ENCODE data around the gene CSF2RB. TPM values are rescaled to one million over a fixed set of nuclear protein-coding genes. Genes with fewer than 3 reads are reported as not detected.

CSF2RB gene
- total and polyA plus RNA-seq, 10 of the 15 experiments (the other 5 are each of a cell fraction or from before 2014, with no cell fraction given), result 0.82 to 12.5 (median 5.4) TPM

DNA sequence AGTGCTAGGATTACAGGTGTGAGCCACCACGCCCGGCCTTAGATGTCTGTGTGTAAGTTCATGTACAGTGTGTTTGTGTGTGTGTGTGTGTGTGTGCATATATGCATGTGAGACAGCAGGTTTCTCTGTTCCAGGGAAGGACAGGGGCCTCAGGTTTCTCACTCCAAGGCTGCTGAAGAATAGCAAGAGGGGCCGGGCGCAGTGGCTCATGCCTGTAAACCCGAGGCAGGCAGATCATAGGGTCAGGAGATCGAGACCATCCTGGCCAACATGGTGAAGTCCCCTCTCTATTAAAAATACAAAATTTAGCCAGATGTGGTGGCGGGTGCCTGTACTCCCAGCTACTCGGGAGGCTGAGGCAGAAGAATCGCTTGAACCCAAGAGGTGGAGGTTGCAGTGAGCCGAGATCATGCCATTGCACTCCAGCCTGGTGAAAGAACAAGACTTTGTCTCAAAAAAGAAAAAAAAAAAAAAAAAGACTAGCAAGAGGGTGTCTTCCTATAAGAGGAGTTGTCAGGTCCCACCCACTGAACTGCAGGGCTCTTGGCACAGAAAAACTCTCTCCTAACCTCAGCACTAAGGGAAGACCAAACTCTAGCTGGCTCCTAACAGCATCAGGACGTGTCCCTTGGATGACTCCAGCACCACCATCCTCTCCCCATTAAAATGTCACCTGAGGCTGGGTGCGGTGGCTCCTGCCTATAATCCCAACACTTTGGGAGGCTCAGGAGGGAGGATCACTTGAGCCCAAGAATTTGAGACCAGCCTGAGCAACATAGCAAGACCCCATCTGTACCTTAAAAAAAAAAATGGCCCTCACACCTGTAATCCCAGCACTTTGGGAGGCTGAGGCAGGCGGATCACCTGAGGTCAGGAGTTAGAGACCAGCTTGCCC, 65.8 kb downstream of the CSF2RB start (continued):
- TF ChIP-seq, protein P1, sequence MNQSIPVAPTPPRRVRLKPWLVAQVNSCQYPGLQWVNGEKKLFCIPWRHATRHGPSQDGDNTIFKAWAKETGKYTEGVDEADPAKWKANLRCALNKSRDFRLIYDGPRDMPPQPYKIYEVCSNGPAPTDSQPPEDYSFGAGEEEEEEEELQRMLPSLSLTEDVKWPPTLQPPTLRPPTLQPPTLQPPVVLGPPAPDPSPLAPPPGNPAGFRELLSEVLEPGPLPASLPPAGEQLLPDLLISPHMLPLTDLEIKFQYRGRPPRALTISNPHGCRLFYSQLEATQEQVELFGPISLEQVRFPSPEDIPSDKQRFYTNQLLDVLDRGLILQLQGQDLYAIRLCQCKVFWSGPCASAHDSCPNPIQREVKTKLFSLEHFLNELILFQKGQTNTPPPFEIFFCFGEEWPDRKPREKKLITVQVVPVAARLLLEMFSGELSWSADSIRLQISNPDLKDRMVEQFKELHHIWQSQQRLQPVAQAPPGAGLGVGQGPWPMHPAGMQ (IDR thresholded peaks at IDR 0.05; ENCODE audit: borderline replicate concordance), result no peak
- TF ChIP-seq, protein P2, sequence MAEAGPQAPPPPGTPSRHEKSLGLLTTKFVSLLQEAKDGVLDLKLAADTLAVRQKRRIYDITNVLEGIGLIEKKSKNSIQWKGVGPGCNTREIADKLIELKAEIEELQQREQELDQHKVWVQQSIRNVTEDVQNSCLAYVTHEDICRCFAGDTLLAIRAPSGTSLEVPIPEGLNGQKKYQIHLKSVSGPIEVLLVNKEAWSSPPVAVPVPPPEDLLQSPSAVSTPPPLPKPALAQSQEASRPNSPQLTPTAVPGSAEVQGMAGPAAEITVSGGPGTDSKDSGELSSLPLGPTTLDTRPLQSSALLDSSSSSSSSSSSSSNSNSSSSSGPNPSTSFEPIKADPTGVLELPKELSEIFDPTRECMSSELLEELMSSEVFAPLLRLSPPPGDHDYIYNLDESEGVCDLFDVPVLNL (IDR thresholded peaks at IDR 0.05; ENCODE audit: low read depth, low read length), result no peak
- TF ChIP-seq SMAD1 (IDR thresholded peaks at IDR 0.05; ENCODE audit: low read depth, partially characterized antibody) (no peak), TCF12 (IDR thresholded peaks at IDR 0.05; ENCODE audit: low read depth, low read length) (no peak), CHD2 (IDR thresholded peaks at IDR 0.05; ENCODE audit: borderline replicate concordance, low read depth, low read length) (no peak), BMI1 (IDR thresholded peaks at IDR 0.05; ENCODE audit: borderline replicate concordance) (no peak), CHD1 (IDR thresholded peaks at IDR 0.05; ENCODE audit: low read depth, low read length) (no peak), NR2C1 (IDR thresholded peaks at IDR 0.05) (no peak), CBX5 (IDR thresholded peaks at IDR 0.05; ENCODE audit: low read depth) (no peak), JUND (IDR thresholded peaks at IDR 0.05; ENCODE audit: low read depth, low read length) (no peak)

Data from GM12878 (cell line).